GM21423 (cell line): ENCODE results near the gene TUBB2B.
A peak's percentile ranks its signal among the peaks of the same experiment; 100 is the strongest.

Experiments used
- ATAC-seq: cut with Tn5 transposase; IDR thresholded peaks from one replicate; pipeline ENCODE4 v1.9.1; 2021; ENCODE audit warnings: mild to moderate bottlenecking, moderate library complexity; ENCODE audit not compliant: unreplicated experiment

The TUBB2B gene

GRCh38 chr6:3227363-3228045 is at the start of gene TUBB2B:
Gene TUBB2B (minus strand): TSS chr6:3227653. CDS start chr6:3227543, 110 bp downstream.
- ATAC-seq, result no peak

GRCh38 chr6:3277251-3277650 is 49.8 kb upstream of the TUBB2B start:
- no peak for ATAC-seq

GRCh38 chr6:3276174-3277167 is 49.0 kb upstream of the TUBB2B start:
- no peak for ATAC-seq

- no peak for ATAC-seq
Measured at GRCh38 chr6:3273707-3274521, 46.5 kb upstream of the TUBB2B start.

- ATAC-seq, result no peak
Measured at GRCh38 chr6:3272911-3273547, 45.6 kb upstream of the TUBB2B start.

- no peak for ATAC-seq
Measured at GRCh38 chr6:3271756-3272155, 44.3 kb upstream of the TUBB2B start.

GRCh38 chr6:3270258-3270657 is 42.8 kb upstream of the TUBB2B start:
- no peak for ATAC-seq

GRCh38 chr6:3269281-3269975 is 42.0 kb upstream of the TUBB2B start:
- no peak for ATAC-seq

GRCh38 chr6:3268680-3269079 is 41.2 kb upstream of the TUBB2B start:
- ATAC-seq, result no peak

- ATAC-seq, result no peak
Measured at GRCh38 chr6:3267162-3267561, 39.7 kb upstream of the TUBB2B start.

- no peak for ATAC-seq
Measured at GRCh38 chr6:3266170-3266569, 38.7 kb upstream of the TUBB2B start.

GRCh38 chr6:3265671-3266070 is 38.2 kb upstream of the TUBB2B start:
- no peak for ATAC-seq

GRCh38 chr6:3264356-3264755 is 36.9 kb upstream of the TUBB2B start:
- no peak for ATAC-seq

- no peak for ATAC-seq
Measured at GRCh38 chr6:3263096-3263495, 35.6 kb upstream of the TUBB2B start.

- ATAC-seq, result no peak
Measured at GRCh38 chr6:3261921-3262320, 34.5 kb upstream of the TUBB2B start.

GRCh38 chr6:3261518-3261820 is 34.0 kb upstream of the TUBB2B start:
- no peak for ATAC-seq

- no peak for ATAC-seq
Measured at GRCh38 chr6:3260772-3261517, 33.5 kb upstream of the TUBB2B start.

- ATAC-seq, result no peak
Measured at GRCh38 chr6:3260296-3260695, 32.8 kb upstream of the TUBB2B start.

- peak; percentile 36 for ATAC-seq
Measured at GRCh38 chr6:3259491-3259958, 32.1 kb upstream of the TUBB2B start.
